NCI-H226 (cell line): ENCODE results near the gene MTMR2.

Source experiments
- DNase-seq: peaks from one replicate; pipeline ENCODE4 v3.0.0-alpha.2; 2015

MTMR2 gene

DNA sequence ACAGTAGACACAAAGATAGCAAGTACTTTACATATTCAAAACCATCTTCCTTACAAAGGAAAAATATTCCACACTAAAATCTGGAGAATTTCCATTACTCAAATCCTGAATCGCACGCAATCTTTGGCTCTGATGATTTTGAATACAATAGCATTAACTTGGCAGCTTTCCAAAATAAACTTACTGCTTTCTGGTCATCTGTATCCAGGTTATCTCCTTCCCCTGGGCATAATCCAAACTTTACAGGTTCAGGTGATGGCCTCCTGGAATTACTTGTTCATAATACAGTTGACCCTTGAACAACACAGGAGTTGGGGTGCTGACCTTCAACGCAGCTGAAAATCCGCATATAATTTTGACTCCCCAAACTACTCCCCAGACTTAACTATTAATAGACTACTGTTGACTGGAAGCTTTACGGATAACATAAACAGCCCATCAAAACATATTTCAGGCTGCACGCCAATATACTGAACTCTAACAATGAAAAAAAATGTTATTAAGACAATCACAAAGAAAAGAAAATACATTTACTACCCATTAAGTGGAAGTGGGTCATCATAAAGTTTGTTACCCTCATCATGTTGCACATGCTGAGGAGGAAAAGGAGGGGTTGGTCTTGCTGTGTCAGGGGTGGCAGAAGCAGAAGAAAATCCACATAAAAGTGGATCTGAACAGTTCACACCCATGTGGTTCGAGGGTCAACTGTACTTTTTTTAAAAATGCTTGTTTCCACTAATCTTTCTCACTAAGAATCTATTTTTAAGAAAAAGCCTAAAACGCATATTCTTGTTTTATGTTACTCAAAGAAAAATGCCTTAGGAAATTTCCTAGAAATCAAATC, 6.5 kb downstream of the MTMR2 start:
- DNase-seq = peak; percentile 46

DNA sequence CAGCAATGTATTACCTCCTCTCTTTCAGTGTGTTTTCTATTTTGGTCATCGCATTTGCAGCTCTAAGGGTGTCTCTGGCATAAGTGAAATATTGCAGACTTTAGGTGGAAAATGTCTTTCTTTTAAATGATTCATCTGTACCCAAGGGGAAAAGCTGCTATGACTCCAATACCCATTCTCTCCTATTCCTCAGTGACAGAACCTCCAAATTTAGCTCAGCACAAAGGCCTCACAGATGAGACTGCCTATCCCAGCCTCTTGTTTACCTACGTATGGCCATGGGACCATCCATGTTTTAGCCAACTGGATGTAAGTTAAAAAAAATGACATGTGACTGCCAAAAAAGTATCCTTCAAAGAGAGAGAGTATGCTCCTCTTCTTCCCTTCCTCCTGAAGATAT, 7.9 kb downstream of the MTMR2 start:
- no peak for DNase-seq

DNA sequence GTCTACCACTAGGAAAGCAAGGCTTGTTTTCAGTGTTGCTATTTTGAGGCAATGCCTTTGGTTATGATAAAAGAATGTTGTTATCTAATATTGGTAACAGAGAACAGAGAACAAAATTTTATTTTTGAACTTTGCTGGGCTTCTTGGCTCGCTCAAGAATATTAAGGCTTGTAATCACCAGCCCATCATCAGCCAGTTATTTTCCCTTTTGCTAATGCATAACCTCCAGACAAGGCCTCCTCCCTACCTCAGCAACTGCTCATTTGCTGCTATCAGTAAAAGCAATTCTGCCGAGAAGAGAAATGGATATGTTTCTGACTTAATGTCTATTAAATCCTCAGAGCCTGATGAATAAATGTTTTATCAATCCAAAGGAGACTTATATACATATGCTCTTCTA, 8.9 kb downstream of the MTMR2 start:
- no peak for DNase-seq

DNA sequence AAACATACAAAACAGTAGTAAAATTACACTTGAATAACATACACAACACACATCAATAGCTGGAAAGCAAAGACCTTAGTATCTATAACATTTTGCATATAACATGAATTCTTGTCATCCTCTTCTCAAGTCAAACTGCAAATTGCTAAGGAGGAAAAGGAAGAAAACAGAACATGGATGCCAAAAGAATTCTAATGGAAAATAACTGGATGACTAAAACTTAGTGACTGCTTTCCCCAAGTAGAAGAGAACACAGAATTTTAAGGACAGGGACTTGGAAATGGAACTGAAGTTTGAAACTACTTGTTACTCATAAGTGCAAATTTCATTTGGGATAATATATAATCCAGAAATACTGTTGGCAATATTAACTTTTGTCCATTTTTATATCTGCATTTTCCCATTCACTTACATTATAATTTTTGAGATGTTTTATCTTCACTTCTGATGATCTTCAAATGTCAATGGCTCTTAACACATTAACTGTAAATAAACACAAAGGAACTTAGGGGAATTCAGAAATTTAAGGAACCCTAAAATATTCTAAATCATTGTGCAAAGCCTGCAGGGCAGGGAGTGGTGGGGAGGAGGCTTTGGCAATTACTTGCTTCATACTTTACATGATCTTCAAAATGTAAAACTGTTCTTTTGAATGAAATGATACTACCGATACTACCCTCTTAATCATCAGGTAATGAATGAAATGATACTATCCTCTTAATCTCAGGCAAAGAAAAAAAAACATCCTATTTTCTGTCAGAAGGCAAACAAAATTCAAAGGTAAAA, 9.9 kb downstream of the MTMR2 start:
- no peak for DNase-seq

DNA sequence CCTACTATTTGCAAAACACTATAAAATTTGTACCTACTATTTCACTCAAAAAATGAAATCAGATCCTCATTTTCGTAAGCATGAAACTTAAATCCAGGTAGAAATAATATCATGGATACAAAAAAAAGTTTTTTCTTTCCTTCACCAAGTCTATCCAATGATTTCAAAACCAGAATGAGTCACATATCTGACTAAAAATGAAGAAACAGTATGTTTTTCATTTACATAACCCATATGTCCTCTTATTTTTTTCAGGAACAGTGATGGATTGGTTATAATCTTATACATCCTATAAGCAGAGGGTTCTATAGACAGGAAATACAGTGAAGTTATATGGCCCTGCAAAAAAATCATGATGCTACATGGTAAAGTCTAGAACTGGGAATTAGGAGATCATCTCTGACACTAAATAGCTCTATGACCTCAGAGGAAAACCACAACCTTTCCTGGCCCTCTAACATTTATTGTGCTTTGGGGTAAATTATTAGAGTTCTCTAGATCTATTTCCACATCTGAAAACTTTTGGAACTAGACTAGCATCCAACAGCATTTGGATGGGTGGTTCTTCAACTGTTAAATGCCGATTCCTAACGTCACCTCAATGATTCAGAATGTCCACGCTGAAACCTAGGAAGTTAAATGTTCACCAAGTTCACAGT, 10.9 kb downstream of the MTMR2 start:
- peak; percentile 37 for DNase-seq

DNA sequence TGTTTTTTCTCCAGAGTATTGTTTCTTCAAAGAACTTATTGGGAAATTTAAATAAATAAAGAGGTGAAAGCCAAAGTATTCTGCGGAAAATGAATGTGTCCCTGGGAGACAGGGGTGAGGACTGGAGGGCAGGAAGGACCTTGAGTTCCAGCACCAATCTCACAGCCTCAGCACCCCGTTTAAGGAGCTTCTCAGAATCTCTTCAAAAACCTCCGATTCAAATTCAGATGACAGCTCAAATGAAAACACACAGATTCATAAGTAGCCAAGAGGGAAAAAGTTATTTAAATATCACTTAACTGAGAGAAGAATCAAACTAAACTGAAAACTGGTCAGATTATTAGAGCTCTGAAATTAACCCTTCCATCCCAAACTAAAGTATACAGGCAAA, 12.5 kb downstream of the MTMR2 start:
- no peak for DNase-seq

DNA sequence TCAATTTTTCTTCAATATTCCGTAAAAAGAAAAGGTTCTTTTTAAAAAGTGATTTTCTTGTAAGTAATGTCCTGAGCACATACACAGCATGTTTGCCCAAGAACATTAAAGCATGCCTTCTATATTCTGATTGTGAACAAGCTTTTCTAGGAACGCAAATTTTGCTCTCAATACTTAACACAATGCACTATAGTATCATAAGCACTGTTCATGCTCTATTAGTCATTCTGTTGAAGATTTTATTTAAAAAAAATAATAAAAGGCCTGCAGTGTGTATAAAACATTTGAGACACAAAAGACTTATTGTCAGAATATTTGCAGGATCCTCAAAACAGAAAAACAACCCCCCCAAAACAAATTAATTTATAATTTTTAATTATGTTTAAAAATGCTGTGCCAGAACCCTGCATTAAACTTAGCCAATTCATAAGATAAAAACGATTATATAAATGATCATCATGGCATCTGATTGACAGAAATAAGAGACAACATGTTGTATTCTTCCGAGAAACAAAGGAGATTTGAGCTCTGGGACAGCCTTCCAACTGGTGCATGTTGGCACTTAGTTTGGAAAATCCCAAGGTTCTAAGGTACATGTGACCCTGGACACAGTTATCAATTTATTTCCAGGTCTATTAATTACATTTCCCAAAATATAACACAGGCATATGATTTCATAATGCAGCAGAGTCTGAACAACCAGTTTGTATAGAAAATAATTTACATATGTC, 13.1 kb downstream of the MTMR2 start:
- DNase-seq = no peak

DNA sequence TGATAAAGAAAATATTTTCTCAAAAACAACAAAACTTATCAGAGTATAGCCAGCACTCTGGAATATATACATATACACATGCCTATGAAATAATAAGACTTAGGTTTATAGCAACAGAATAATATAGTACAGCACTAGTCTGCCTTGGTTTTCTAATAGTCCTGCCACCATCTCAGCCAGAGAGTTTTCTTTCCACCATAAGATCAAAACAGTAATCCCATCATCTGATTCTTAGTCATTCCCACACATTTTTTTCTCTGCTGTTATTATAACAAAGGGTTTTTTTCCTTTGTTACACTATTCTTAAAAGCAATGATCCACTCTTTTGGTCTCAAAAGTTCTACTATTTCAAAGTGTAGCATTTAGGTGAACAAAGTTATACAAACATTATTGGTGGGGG, 15.1 kb downstream of the MTMR2 start:
- no peak for DNase-seq

DNA sequence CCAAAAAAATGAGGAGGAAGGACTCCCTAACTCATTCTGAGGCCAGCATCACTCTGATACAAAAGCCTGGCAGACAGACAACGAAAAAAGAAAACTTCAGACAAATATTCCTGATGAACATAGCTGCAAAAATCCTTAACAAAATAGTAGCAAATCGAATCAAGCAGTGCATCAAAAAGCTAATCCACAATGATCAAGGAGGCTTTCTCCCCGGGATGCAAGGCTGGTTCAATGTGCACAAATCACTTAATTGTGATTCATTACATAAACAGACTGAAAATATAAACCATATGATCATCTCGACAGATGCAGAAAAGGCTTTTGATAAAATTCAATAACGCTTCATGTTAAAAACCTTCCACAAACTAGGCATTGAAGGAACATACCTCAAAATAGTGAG, 16.4 kb downstream of the MTMR2 start:
- DNase-seq = no peak

DNA sequence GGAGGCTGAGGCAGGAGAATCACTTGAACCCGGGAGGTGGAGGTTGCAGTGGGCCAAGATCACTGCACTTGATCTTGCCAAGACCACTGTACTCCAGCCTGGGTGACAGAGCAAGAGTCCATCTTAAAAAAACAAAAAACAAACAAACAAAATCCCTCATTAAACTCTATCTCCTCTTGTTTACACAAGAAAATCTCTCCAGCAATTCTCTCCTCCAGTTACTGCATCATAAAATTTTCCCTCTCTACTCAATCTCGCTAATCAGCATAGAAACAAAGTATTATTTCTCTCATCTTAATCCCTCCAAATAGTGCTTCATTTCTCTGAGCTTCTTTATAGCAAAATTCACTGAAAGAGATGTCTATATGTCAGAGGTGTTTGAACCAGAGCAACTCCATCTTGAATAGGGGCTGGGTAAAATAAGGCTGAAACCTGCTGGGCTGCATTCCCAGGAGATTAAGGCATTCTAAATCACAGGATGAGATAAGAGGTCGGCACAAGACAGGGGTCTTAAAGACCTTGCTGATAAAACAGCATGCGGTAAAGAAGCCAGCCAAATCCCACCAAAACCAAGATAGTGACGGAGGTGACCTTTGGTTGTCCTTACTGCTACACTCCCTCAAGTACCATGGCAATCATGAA, 19.8 kb downstream of the MTMR2 start:
- no peak for DNase-seq

DNA sequence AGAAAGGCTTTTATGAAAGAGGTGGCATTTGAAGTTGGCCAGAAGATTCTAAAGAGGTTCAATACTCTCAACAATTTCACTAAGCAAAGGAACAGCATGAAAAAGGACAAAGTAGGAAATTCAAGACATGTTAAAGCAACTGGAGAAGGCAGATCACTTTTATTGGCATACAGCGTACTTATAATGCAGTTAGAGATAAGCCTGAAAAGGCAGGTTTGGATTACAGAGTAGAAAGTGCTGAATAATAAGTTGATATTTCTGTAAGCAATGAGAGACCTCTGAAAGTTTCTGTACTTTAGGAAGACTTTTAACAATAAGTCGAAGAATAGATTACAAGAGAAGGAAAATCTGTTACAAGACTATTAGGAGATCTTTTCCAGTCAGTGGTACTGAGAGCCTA, 25.1 kb downstream of the MTMR2 start:
- no peak for DNase-seq

DNA sequence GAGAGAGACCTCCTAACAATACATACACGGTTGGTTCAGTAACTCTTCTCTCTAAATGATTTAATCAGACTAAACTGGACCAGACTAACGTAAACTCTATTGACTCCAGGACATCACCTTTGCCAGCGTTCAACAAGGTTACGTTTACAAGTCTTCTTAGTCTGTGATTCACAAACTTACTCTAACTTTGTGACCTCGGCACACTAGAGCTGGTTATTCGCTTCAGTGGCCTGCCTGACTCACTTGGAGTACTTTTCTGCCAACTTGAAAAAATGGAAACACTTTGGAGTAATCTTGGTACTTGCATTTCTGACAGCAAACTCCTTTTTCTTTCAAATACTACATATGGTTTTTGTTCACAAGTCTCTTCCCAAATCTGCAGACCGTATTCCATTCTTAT, 26.2 kb downstream of the MTMR2 start:
- DNase-seq = no peak

DNA sequence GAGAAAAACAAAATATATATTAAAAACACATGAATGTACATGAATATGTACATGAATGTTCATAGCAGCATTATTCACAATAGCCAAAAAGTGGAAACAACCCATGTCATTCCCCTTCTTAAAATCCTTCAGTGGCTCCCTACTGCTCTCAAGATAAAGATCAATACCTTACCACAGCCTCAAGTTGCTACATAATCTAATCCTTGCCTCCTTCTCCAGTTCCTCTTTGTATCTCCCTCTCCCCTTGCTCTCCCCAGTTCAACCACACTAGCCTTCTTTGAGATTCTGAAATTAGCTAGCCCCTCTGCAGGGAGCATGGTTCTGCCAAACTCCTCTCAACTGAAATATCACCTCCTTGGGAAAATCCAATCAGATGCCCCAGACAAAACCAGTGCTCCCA, 28.1 kb downstream of the MTMR2 start:
- DNase-seq = no peak

DNA sequence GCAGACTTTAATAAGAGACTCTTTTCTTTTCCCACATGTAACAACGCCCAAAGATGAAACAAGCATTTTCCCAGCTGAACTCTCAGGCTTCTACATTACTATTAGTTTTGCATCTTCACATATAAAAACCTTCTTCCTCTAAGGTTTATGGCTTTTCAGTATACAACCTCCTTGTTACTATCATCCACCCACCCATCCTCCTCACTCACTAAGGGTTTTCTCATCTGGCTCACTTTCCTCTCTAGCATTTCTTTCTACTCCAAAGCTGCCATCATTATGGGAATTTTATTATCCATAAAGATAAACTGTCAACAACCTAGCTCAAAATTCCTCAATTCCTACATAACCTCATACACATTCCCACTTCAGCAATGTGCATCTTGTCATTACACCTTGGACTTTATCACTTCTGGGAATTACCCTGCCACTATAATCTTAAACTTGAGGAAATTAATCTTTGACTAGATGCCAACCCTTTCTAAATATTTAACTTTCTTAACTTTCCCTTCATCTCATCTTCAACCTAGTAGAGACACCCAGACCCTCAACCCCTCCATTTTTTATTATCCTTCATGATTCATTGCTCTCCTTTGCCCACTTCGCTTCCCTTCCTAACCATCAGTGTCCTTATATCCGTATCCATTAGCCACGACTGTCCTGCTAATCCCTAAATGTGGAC, 30.9 kb downstream of the MTMR2 start:
- no peak for DNase-seq

DNA sequence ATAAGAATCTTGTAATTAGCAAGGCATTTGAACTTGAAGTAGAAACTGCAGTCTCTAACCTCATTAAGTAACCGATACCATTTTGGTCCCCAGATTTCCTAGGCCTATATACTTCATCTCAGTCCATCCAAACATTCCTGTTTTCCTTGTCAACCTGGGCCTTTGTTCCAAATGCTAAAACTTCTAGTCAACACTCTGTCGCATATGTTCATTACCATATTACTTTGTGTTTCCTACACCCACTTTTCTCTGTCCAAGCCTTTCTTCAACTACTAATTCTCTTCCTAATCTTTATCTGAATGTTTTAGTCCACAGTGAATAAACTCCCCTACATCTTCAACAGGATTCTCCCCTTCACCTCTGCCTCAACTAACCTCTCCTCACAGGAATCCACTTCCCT, 31.4 kb downstream of the MTMR2 start:
- no peak for DNase-seq

DNA sequence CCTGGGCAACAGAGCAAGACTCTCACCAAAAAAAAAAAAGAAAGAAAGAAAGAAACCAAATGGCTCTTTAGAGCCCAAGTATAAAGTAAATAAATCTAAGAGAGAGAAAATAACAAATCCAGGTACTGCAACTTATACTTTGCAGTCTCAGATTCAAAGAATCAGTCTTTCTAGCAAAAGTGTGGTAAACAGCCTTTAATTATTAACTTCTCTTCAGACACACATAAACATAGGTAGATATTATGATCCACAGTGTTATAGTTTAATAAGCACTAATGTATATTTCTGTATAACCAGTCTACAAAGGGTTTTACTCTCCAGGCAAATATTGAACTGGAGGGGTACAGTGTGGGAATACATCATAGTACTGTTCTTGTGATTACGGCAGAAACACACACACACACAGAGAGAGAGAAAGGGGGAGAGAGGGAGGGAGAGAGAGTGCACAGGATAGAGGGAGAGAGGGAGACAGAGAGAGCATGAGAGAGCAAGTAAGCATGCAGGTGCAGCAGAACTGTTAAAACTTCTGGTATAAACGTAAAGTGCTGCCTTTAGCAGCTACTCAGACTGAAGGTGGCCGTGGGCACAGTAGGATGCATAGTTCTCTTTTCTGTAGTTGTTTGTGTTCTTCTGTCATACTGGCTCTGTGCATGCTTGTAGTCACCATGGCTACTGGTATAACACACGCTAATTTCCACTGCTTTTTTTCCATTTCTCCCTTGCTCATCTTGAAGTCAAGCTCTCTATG, 32.3 kb downstream of the MTMR2 start:
- DNase-seq = no peak

DNA sequence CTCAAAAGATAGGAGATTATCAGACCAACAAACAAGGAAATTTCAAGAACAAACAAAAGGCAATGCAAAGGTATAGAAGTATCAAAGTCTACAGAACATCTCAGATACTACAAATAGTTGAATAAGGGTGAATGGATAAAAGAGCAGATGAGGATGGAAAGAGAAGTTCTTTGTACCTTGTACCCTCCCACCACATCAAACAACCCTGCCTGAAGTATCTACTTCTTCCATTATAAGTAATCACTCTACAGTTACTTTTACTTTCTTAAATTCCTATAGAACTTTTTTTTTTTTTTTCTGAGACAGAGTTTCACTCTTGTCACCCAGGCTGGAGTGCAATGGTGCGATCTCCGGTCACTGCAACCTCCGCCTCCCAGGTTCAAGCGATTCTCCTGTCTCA, 35.1 kb downstream of the MTMR2 start:
- no peak for DNase-seq

DNA sequence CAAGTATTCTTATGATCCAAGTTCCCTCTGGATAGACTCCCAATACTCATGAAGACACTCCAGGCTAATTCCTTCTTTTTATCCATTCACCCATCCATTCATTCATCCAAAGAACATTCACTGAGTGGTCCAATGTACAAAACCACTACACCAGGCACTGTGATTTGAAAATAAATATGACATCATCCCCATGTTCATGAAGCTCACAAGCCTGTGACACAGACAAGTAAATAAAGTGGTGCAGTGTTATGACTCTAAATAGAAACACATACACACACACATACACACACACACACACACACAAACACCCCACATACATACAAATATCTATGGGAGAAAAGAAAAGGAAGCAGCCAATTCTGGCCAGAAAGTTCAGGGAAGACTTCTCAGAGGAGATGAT, 35.5 kb downstream of the MTMR2 start:
- no peak for DNase-seq

DNA sequence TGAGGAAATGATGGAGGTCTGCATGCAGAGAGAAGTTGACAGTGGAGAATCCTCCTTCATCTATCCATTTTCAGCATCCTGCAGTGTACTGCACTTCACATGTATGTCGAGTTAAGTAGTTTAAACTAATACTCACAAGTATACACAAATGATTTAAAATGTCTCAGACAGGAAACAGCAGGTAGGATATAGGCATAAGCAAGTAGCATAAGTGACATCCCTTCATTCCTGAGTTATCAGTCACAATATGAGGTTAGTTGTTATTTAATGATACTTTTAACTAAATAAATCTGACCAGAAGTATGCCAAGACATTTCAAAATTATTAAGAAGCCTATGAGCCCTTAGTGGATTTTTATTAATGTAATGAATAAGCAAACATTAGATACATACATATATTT, 37.4 kb downstream of the MTMR2 start:
- DNase-seq = no peak

DNA sequence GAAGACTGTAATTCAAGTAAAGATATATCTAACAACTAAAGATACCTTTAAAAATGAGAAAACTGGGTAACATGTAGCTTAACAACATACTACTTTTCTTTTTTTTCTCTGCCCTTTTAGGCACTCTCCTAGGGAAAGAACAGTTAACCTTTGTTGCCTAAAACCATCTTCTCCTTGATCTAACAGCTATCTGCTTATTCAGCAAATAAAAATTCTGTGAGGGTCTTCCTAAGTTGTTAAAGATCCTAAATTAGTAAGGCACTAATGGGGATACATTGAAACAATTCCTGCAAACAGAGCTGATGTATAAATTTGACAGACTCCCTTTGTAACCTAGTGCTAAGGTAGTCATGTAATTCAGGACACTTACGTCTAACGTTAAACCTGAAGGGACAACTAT, 39.1 kb downstream of the MTMR2 start:
- no peak for DNase-seq

DNA sequence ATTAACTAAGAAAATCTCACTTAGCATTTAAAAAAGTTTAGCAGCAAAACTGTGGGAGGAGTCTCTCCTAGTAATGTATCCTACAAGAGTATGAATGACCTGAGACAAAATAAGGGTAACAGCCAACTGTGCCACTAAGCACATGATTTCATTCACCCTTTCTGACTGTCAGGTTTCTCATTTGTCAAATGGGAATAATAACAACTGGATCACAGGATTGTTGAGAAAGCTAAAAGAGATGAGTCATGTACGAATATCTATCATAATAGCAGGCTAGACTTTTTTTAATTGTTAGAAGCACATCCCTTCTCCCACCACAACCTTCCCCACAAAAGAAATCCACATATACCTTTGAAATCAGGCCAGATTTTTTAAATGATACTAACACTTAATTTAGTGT, 39.5 kb downstream of the MTMR2 start:
- peak; percentile 51 for DNase-seq
